Astrocyte of the spinal cord (primary cell): ENCODE measurements around the gene RNLS.

ENCODE experiments used
- DNase-seq: peaks from one replicate; pipeline ENCODE4 v3.0.0; 2011; ENCODE audit warnings: low read depth, low spot score
- H3K4me3 ChIP-seq: 2 replicates; pipeline ENCODE4 v1.5.1; 2011; ENCODE audit warnings: low read depth, mild to moderate bottlenecking, low read length, moderate library complexity
- CTCF ChIP-seq: IDR thresholded peaks from 2 replicates; pipeline ENCODE4 v1.5.1; 2012; ENCODE audit warnings: low read depth, mild to moderate bottlenecking, low read length, inconsistent platforms
- in situ Hi-C: cut with HindIII; loops from 2 replicates; pipeline ENCODE4 v1.10.0; 2017; ENCODE audit warnings: low sequenced_read_pairs

RNLS gene

GRCh38 chr10:88261152-88261551, 322.0 kb downstream of the RNLS start:
- no peak for DNase-seq
- in situ Hi-C loops, result no loop called here
- H3K4me3 ChIP-seq, result no peak overlapping the region
- TF ChIP-seq CTCF, result no peak

GRCh38 chr10:88260329-88261051, 322.6 kb downstream of the RNLS start:
- in situ Hi-C loops, result no loop called here
- H3K4me3 ChIP-seq, result no peak overlapping the region
- TF ChIP-seq CTCF, result no peak
- no peak for DNase-seq

- in situ Hi-C loops, result no loop called here
- TF ChIP-seq CTCF, result no peak
- no peak overlapping the region for H3K4me3 ChIP-seq
- DNase-seq, result no peak
Observed at GRCh38 chr10:88259381-88259780, 323.7 kb downstream of the RNLS start.

GRCh38 chr10:88256886-88257285, 326.2 kb downstream of the RNLS start:
- in situ Hi-C loops, result no loop called here
- no peak for TF ChIP-seq CTCF
- H3K4me3 ChIP-seq, result no peak overlapping the region
- DNase-seq, result no peak

GRCh38 chr10:88256013-88256680, 327.0 kb downstream of the RNLS start:
- H3K4me3 ChIP-seq, result no peak overlapping the region
- TF ChIP-seq CTCF, result no peak
- in situ Hi-C loops, result no loop called here
- DNase-seq, result peak; percentile 11

- no peak for TF ChIP-seq CTCF
- in situ Hi-C loops, result no loop called here
- no peak overlapping the region for H3K4me3 ChIP-seq
Observed at GRCh38 chr10:88254091-88254490, 329.0 kb downstream of the RNLS start.

More at GRCh38 chr10:88254091-88254490, 329.0 kb downstream of the RNLS start:
- peak; percentile 82 for DNase-seq
